ENCODE measurements around the gene COL28A1. TPM values are rescaled to one million over a fixed set of nuclear protein-coding genes. Genes with fewer than 3 reads are reported as not detected.
"Not testable (repeated sequence)": the region's sequence is repeated elsewhere in the genome, so short reads cannot be mapped to it uniquely, and the experiment has no call there.

The COL28A1 gene
- total and polyA plus RNA-seq, 3 donors from 2014 or later = 4.0 to 9.2 (median 8.7) TPM

DNA sequence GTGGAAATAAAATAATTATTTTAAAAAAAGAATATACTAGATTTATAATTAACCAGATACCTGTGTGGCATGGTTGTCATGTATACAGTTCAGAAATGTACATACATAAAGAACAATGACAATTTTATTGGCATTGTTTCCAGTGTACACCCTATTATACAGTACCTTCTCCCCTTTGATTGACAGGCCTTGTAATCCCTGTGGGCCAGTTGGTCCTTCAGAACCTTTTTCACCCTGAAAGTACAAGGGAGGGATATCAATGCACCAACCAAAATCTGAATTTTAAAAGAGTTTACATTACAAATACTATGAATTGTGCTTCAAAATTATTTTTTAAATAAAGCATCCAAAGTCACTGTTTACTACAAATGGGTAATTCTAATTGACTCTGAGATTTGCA is 61.2 kb downstream of the COL28A1 start:
- Histone ChIP-seq H3K4me1 (no peaks in the 10 kb centered on the region), H3K27me3 (no peaks in the 10 kb centered on the region), H3K27ac (no peak overlapping the region), H3K36me3 (ENCODE audit: low read depth, missing control alignments) (no peaks in the 10 kb centered on the region), H3K9me3 (no peaks in the 10 kb centered on the region), H3K4me3 (no peak overlapping the region)
- DNase-seq = no peak
- TF ChIP-seq POLR2A (IDR thresholded peaks at IDR 0.05) = no peak
- intact Hi-C loops (cut with DNase I; ENCODE audit: low total_unique reads) = no loop called here

- H3K27me3 ChIP-seq; DNase-seq; H3K4me1 ChIP-seq; intact Hi-C loops (cut with DNase I; ENCODE audit: low total_unique reads); H3K9me3 ChIP-seq; H3K27ac ChIP-seq; H3K4me3 ChIP-seq; H3K36me3 ChIP-seq (ENCODE audit: low read depth, missing control alignments): not testable (repeated sequence)
- 89 to 97% methylated on average over 8 to 31 of the region's 39 CpGs for WGBS, 2 donors
Measured at GRCh38 chr7:7464991-7465765, 70.5 kb downstream of the COL28A1 start.

GRCh38 chr7:7454000-7454399 is 81.7 kb downstream of the COL28A1 start:
- Histone ChIP-seq H3K27me3 (no peaks in the 10 kb centered on the region), H3K36me3 (ENCODE audit: low read depth, missing control alignments) (no peaks in the 10 kb centered on the region), H3K4me1 (no peaks in the 10 kb centered on the region), H3K9me3 (no peaks in the 10 kb centered on the region), H3K4me3 (no peak overlapping the region), H3K27ac (no peak overlapping the region)
- DNase-seq = no peak
- intact Hi-C loops (cut with DNase I; ENCODE audit: low total_unique reads) = no loop called here
- TF ChIP-seq, protein P1, sequence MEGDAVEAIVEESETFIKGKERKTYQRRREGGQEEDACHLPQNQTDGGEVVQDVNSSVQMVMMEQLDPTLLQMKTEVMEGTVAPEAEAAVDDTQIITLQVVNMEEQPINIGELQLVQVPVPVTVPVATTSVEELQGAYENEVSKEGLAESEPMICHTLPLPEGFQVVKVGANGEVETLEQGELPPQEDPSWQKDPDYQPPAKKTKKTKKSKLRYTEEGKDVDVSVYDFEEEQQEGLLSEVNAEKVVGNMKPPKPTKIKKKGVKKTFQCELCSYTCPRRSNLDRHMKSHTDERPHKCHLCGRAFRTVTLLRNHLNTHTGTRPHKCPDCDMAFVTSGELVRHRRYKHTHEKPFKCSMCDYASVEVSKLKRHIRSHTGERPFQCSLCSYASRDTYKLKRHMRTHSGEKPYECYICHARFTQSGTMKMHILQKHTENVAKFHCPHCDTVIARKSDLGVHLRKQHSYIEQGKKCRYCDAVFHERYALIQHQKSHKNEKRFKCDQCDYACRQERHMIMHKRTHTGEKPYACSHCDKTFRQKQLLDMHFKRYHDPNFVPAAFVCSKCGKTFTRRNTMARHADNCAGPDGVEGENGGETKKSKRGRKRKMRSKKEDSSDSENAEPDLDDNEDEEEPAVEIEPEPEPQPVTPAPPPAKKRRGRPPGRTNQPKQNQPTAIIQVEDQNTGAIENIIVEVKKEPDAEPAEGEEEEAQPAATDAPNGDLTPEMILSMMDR (IDR thresholded peaks at IDR 0.05) = no peak
- TF ChIP-seq POLR2A (IDR thresholded peaks at IDR 0.05) = no peak

- WGBS, 2 donors = 84 to 89% methylated on average over 2 of the region's 2 CpGs
- TF ChIP-seq POLR2A (IDR thresholded peaks at IDR 0.05) = no peak
- TF ChIP-seq, protein P1 (IDR thresholded peaks at IDR 0.05) = no peak
- no peaks in the 10 kb centered on the region for H3K27me3 ChIP-seq
- H3K4me3 ChIP-seq = no peak overlapping the region
- no peak overlapping the region for H3K27ac ChIP-seq
- intact Hi-C loops (cut with DNase I; ENCODE audit: low total_unique reads) = no loop called here
- no peaks in the 10 kb centered on the region for H3K9me3 ChIP-seq
- no peaks in the 10 kb centered on the region for H3K4me1 ChIP-seq
- DNase-seq = no peak
- H3K36me3 ChIP-seq (ENCODE audit: low read depth, missing control alignments) = no peaks in the 10 kb centered on the region
Measured at GRCh38 chr7:7452652-7453051, 83.0 kb downstream of the COL28A1 start.

GRCh38 chr7:7452119-7452518 is 83.6 kb downstream of the COL28A1 start:
- intact Hi-C loops (cut with DNase I; ENCODE audit: low total_unique reads) = no loop called here
- no peaks in the 10 kb centered on the region for H3K36me3 ChIP-seq (ENCODE audit: low read depth, missing control alignments)
- no peak overlapping the region for H3K4me3 ChIP-seq
- no peak overlapping the region for H3K27ac ChIP-seq
- no peaks in the 10 kb centered on the region for H3K4me1 ChIP-seq
- WGBS, 2 donors = 92 to 95% methylated on average over 3 of the region's 3 CpGs
- TF ChIP-seq, protein P1 (IDR thresholded peaks at IDR 0.05) = no peak
- no peak for TF ChIP-seq POLR2A (IDR thresholded peaks at IDR 0.05)
- no peak for DNase-seq
- no peaks in the 10 kb centered on the region for H3K27me3 ChIP-seq
- H3K9me3 ChIP-seq = no peaks in the 10 kb centered on the region

- H3K4me1 ChIP-seq = no peaks in the 10 kb centered on the region
- TF ChIP-seq, protein P1 (IDR thresholded peaks at IDR 0.05) = no peak
- TF ChIP-seq POLR2A (IDR thresholded peaks at IDR 0.05) = no peak
- no peaks in the 10 kb centered on the region for H3K36me3 ChIP-seq (ENCODE audit: low read depth, missing control alignments)
- DNase-seq = no peak
- no peak overlapping the region for H3K4me3 ChIP-seq
- H3K9me3 ChIP-seq = no peaks in the 10 kb centered on the region
- WGBS, 2 donors = 91 to 100% methylated on average over 1 of the region's 1 CpG
- no peaks in the 10 kb centered on the region for H3K27me3 ChIP-seq
- intact Hi-C loops (cut with DNase I; ENCODE audit: low total_unique reads) = no loop called here
- H3K27ac ChIP-seq = no peak overlapping the region
Measured at GRCh38 chr7:7449055-7449454, 86.6 kb downstream of the COL28A1 start.
